Smooth muscle cell of the brain vasculature (primary cell): Measurements from ENCODE around the gene COPZ2.
"Not testable (repeated sequence)": the region's sequence is repeated elsewhere in the genome, so short reads cannot be mapped to it uniquely, and the experiment has no call there.

Experiments
- DNase-seq: peaks from one replicate; pipeline ENCODE4 v3.0.0-alpha.2; 2012; ENCODE audit warnings: low read depth, low spot score

Gene COPZ2

GRCh38 chr17:48056246-48056745 lies 18.7 kb upstream of the COPZ2 start:
- DNase-seq: no peak

- DNase-seq: no peak
Observed at GRCh38 chr17:48055531-48056245, 18.1 kb upstream of the COPZ2 start.

- no peak for DNase-seq
Observed at GRCh38 chr17:48054238-48055185, 16.9 kb upstream of the COPZ2 start.

GRCh38 chr17:48053758-48054237 lies 16.2 kb upstream of the COPZ2 start:
- DNase-seq: no peak

- peak; percentile 86 for DNase-seq
Observed at GRCh38 chr17:48052956-48053757, 15.6 kb upstream of the COPZ2 start.

GRCh38 chr17:48051706-48052486 lies 14.3 kb upstream of the COPZ2 start:
- peak; percentile 99 for DNase-seq

- no peak for DNase-seq
Observed at GRCh38 chr17:48051283-48051682, 13.7 kb upstream of the COPZ2 start.

- DNase-seq: no peak
Observed at GRCh38 chr17:48048384-48049126, 11.0 kb upstream of the COPZ2 start.

GRCh38 chr17:48047741-48048383 lies 10.3 kb upstream of the COPZ2 start, which contains the start of gene NFE2L1:
NFE2L1 (plus strand) TSS chr17:48048359; CDS start chr17:48051119, 2,760 bp downstream.
- DNase-seq: peak; percentile 99

- no peak for DNase-seq
Observed at GRCh38 chr17:48047113-48047740, 9.6 kb upstream of the COPZ2 start.

- no peak for DNase-seq
Observed at GRCh38 chr17:48046296-48046695, 8.7 kb upstream of the COPZ2 start.

- DNase-seq: no peak
Observed at GRCh38 chr17:48045316-48046001, 7.9 kb upstream of the COPZ2 start.

- DNase-seq: no peak
Observed at GRCh38 chr17:48044851-48045250, 7.3 kb upstream of the COPZ2 start.

- DNase-seq: no peak
Observed at GRCh38 chr17:48043176-48043575, 5.6 kb upstream of the COPZ2 start.

- no peak for DNase-seq
Observed at GRCh38 chr17:48038687-48039086, 1.1 kb upstream of the COPZ2 start.

GRCh38 chr17:48037838-48038323 lies 284 bp upstream of the COPZ2 start:
- no peak for DNase-seq

GRCh38 chr17:48036693-48037035 lies 933 bp downstream of the COPZ2 start:
- DNase-seq: no peak

GRCh38 chr17:48034734-48035133 lies 2.9 kb downstream of the COPZ2 start:
- DNase-seq: not testable (repeated sequence)
